HEK293 (cell line): ENCODE data around the gene ZNF668.
A peak's percentile ranks its signal among the peaks of the same experiment; 100 is the strongest.

ENCODE experiments used
- CTCF ChIA-PET: fragments of 350-600 bp; formaldehyde crosslinking; extraction: SDS; loops from one replicate; lab custom pipeline; 2021; ENCODE audit warnings: antibody characterized with exemption; lab: Yijun Ruan, JAX
- POLR2A ChIA-PET: fragments of 300-600 bp; formaldehyde crosslinking; extraction: SDS; loops from one replicate; lab custom pipeline; 2020; ENCODE audit warnings: antibody characterized with exemption, inconsistent platforms; lab: Yijun Ruan, JAX
- H3K27ac ChIP-seq: fragments of 200-500 bp; sonication (Bioruptor generic); 2 replicates; pipeline ENCODE4 v1.5.1; 2014; ENCODE audit warnings: low read depth, low read length, control low read depth, inconsistent platforms; ENCODE audit errors: extremely low read depth
- H3K36me3 ChIP-seq, 2 experiments: fragments of 200-500 bp in 1 of 2; sonication (Bioruptor generic) in 1 of 2; 1 replicate in 1 of 2; 2 replicates in 1 of 2; pipeline ENCODE4 v1.5.1; 2014 to 2017; ENCODE audit warnings: inconsistent platforms in 2 of 2, low read length in 2 of 2; ENCODE audit not compliant: control insufficient read depth in 2 of 2, insufficient read depth in 1 of 2
- H3K4me1 ChIP-seq: fragments of 200-500 bp; sonication (Bioruptor generic); 2 replicates; pipeline ENCODE4 v1.5.1; 2014; ENCODE audit warnings: mild to moderate bottlenecking, low read length, inconsistent platforms; ENCODE audit not compliant: control insufficient read depth, insufficient read depth
- H3K4me3 ChIP-seq: 2 replicates; pipeline ENCODE4 v1.5.1; 2011; ENCODE audit warnings: low read depth, mild to moderate bottlenecking, control low read depth, low read length, moderate library complexity
- H3K9me3 ChIP-seq: fragments of 200-500 bp; sonication (Bioruptor generic); 2 replicates; pipeline ENCODE4 v1.5.1; 2014; ENCODE audit warnings: low read depth, low read length, inconsistent platforms; ENCODE audit not compliant: control insufficient read depth, insufficient read depth
- HOXD13 ChIP-seq: sonication (generic); formaldehyde crosslinking; IDR thresholded peaks from 2 replicates; pipeline ENCODE4 v1.8.0; 2022; ENCODE audit warnings: missing genetic modification reagents, borderline replicate concordance
- OSR2 ChIP-seq: fragments of 450-650 bp; formaldehyde crosslinking; IDR thresholded peaks from 2 replicates; pipeline ENCODE4 v1.5.1; 2016; ENCODE audit warnings: missing biosample characterization, missing genetic modification characterization
- SCRT2 ChIP-seq: fragments of 450-650 bp; formaldehyde crosslinking; IDR thresholded peaks from 2 replicates; pipeline ENCODE4 v1.5.1; 2016; ENCODE audit warnings: missing biosample characterization, missing genetic modification characterization
- ZNF274 ChIP-seq, 2 experiments: fragments of 200-500 bp in 1 of 2; fragments of 450-650 bp in 1 of 2; sonication (Bioruptor generic) in 1 of 2; formaldehyde crosslinking in 1 of 2; IDR thresholded peaks; 2 replicates each; pipeline versions ENCODE4 v1.5.1 to v1.6.1; 2014 to 2016; ENCODE audit warnings: borderline replicate concordance in 1 of 2, inconsistent platforms in 1 of 2, low read length in 1 of 2, missing biosample characterization in 1 of 2, missing genetic modification characterization in 1 of 2
- ZNF341 ChIP-seq: fragments of 450-650 bp; formaldehyde crosslinking; IDR thresholded peaks from 2 replicates; pipeline ENCODE4; 2016; ENCODE audit warnings: low read depth, missing biosample characterization, missing genetic modification characterization
- ZNF394 ChIP-seq: fragments of 450-650 bp; formaldehyde crosslinking; IDR thresholded peaks from 2 replicates; pipeline ENCODE4 v1.5.1; 2016; ENCODE audit warnings: missing biosample characterization, missing genetic modification characterization, mild to moderate bottlenecking, moderate library complexity, borderline replicate concordance
- ZNF677 ChIP-seq: fragments of 450-650 bp; IDR thresholded peaks from 2 replicates; pipeline ENCODE4 v1.5.0; 2018; ENCODE audit warnings: missing biosample characterization, mild to moderate bottlenecking, missing genetic modification characterization, moderate library complexity
- TF ChIP-seq, protein P1 (sequence below): fragments of 450-650 bp; formaldehyde crosslinking; IDR thresholded peaks from 2 replicates; pipeline ENCODE4 v1.5.1; 2017; ENCODE audit warnings: missing biosample characterization, missing genetic modification characterization
- TF ChIP-seq, protein P2 (sequence below): fragments of 450-650 bp; formaldehyde crosslinking; IDR thresholded peaks from 2 replicates; pipeline ENCODE4 v1.5.1; 2016; ENCODE audit warnings: missing biosample characterization, missing genetic modification characterization, low read depth
- TF ChIP-seq, protein P3 (sequence below): fragments of 450-650 bp; IDR thresholded peaks from 2 replicates; pipeline ENCODE4 v1.5.1; 2018; ENCODE audit warnings: missing biosample characterization, mild to moderate bottlenecking, missing genetic modification characterization
- TF ChIP-seq, protein P4 (sequence below): fragments of 450-650 bp; formaldehyde crosslinking; IDR thresholded peaks from 2 replicates; pipeline ENCODE4 v1.5.1; 2016; ENCODE audit warnings: missing biosample characterization, missing genetic modification characterization

The ZNF668 gene

DNA sequence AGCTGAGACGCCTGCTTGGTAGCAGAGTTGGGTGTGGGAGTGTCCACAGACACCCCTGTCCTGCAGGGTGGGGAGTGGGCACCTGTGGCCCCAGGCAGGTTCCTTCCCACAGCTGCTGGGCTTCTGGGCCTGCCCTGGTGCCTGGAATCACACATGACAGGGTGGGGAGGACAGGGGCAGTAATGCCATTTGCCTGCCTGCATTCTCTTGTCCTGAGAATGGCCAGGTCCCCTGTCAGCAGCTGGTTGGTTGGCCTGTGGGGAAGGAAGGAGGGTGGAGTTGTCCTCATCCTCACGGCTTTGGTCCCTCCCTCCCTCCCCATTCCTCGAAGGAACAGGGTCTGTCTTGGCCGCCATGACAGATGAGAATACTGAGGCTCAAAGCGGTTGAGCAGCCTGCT, 9.5 kb upstream of the ZNF668 start:
- peaks cover 0 to 61% of the 10 kb centered on the region in 2 experiments; a peak in 1 of 3 replicates for H3K36me3 ChIP-seq
- CTCF ChIA-PET = interaction anchor here (0.7 kb wide), 1 partner anchor 12 kb away, joined by 4 read pairs; no protein-coding TSS in a partner anchor
- H3K27ac ChIP-seq = no peak overlapping the region
- POLR2A ChIA-PET = interaction anchor here (0.9 to 1.7 kb wide), 3 partner anchors 10 to 34 kb away, joined by 3 to 7 read pairs (median 3); partner anchors contain the start of genes KAT8, ZNF646 and ZNF668
- TF ChIP-seq, protein P1, sequence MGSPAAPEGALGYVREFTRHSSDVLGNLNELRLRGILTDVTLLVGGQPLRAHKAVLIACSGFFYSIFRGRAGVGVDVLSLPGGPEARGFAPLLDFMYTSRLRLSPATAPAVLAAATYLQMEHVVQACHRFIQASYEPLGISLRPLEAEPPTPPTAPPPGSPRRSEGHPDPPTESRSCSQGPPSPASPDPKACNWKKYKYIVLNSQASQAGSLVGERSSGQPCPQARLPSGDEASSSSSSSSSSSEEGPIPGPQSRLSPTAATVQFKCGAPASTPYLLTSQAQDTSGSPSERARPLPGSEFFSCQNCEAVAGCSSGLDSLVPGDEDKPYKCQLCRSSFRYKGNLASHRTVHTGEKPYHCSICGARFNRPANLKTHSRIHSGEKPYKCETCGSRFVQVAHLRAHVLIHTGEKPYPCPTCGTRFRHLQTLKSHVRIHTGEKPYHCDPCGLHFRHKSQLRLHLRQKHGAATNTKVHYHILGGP (tag by site-specific recombination) = no peak
- TF ChIP-seq HOXD13 (CRISPR knock-in tag) = no peak
- TF ChIP-seq ZNF677 = no peak
- TF ChIP-seq, protein P2, sequence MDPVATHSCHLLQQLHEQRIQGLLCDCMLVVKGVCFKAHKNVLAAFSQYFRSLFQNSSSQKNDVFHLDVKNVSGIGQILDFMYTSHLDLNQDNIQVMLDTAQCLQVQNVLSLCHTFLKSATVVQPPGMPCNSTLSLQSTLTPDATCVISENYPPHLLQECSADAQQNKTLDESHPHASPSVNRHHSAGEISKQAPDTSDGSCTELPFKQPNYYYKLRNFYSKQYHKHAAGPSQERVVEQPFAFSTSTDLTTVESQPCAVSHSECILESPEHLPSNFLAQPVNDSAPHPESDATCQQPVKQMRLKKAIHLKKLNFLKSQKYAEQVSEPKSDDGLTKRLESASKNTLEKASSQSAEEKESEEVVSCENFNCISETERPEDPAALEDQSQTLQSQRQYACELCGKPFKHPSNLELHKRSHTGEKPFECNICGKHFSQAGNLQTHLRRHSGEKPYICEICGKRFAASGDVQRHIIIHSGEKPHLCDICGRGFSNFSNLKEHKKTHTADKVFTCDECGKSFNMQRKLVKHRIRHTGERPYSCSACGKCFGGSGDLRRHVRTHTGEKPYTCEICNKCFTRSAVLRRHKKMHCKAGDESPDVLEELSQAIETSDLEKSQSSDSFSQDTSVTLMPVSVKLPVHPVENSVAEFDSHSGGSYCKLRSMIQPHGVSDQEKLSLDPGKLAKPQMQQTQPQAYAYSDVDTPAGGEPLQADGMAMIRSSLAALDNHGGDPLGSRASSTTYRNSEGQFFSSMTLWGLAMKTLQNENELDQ (tag by site-specific recombination) = no peak
- no peak for TF ChIP-seq ZNF274 (IDR thresholded peaks at IDR 0.05; ENCODE audit: low read length)
- no peak for TF ChIP-seq ZNF274 (tag by site-specific recombination; IDR thresholded peaks at IDR 0.05; ENCODE audit: borderline replicate concordance)
- TF ChIP-seq, protein P3, sequence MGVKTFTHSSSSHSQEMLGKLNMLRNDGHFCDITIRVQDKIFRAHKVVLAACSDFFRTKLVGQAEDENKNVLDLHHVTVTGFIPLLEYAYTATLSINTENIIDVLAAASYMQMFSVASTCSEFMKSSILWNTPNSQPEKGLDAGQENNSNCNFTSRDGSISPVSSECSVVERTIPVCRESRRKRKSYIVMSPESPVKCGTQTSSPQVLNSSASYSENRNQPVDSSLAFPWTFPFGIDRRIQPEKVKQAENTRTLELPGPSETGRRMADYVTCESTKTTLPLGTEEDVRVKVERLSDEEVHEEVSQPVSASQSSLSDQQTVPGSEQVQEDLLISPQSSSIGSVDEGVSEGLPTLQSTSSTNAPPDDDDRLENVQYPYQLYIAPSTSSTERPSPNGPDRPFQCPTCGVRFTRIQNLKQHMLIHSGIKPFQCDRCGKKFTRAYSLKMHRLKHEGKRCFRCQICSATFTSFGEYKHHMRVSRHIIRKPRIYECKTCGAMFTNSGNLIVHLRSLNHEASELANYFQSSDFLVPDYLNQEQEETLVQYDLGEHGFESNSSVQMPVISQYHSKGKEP = no peak
- 0 out of 2 replicates have a peak, but pooled peaks have one; percentile 25 for TF ChIP-seq SCRT2
- TF ChIP-seq, protein P4, sequence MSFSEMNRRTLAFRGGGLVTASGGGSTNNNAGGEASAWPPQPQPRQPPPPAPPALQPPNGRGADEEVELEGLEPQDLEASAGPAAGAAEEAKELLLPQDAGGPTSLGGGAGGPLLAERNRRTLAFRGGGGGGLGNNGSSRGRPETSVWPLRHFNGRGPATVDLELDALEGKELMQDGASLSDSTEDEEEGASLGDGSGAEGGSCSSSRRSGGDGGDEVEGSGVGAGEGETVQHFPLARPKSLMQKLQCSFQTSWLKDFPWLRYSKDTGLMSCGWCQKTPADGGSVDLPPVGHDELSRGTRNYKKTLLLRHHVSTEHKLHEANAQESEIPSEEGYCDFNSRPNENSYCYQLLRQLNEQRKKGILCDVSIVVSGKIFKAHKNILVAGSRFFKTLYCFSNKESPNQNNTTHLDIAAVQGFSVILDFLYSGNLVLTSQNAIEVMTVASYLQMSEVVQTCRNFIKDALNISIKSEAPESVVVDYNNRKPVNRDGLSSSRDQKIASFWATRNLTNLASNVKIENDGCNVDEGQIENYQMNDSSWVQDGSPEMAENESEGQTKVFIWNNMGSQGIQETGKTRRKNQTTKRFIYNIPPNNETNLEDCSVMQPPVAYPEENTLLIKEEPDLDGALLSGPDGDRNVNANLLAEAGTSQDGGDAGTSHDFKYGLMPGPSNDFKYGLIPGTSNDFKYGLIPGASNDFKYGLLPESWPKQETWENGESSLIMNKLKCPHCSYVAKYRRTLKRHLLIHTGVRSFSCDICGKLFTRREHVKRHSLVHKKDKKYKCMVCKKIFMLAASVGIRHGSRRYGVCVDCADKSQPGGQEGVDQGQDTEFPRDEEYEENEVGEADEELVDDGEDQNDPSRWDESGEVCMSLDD (tag by site-specific recombination) = no peak
- no peaks in the 10 kb centered on the region for H3K4me1 ChIP-seq
- H3K4me3 ChIP-seq = no peak overlapping the region
- H3K9me3 ChIP-seq = no peaks in the 10 kb centered on the region

DNA sequence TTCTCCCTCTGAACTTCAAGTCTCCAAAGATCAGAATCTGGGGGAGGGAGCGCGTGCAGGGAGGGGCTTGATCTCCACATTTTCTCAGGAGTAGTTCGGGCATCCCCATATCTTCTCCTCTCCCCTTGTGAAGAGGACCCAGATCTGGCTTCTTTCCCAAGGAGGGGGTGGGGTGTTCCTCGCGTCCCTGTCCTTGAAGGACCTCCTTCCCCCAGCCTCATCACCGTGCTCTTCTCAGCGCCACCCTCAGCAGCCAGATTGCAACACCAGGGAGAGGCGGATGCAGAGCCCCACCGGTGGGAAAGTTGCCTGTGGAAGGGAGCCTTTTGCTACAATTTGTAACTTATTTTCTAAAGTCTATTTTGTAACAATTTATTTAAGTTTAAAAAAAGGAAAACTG, 9.0 kb upstream of the ZNF668 start:
- CTCF ChIA-PET = interaction anchor here (0.7 kb wide), 1 partner anchor 12 kb away, joined by 4 read pairs; no protein-coding TSS in a partner anchor
- no peaks in the 10 kb centered on the region for H3K4me1 ChIP-seq
- TF ChIP-seq ZNF341 (peak; percentile 76), OSR2 (tag by site-specific recombination) (no peak), ZNF394 (tag by site-specific recombination) (peak; percentile 49; the same call in 1 of the 2 replicates)
- TF ChIP-seq, all 188 proteins: peak for 2
- Histone ChIP-seq H3K27ac (no peak overlapping the region), H3K36me3 (peaks cover 0 to 65% of the 10 kb centered on the region in 2 experiments; a peak in 1 of 3 replicates), H3K4me3 (no peak overlapping the region), H3K9me3 (no peaks in the 10 kb centered on the region)
- POLR2A ChIA-PET = interaction anchor here (0.9 to 1.2 kb wide), 2 partner anchors 9 to 34 kb away, joined by 3 read pairs; partner anchors contain the start of genes KAT8, ZNF646 and ZNF668
